Osteocyte (in vitro differentiated cells): Measurements from ENCODE around the gene SLC22A17. TPM values are rescaled to one million over a fixed set of nuclear protein-coding genes. Genes with fewer than 3 reads are reported as not detected.

ENCODE experiments used
- DNase-seq: peaks from one replicate; pipeline ENCODE4 v3.0.0; 2021; ENCODE audit warnings: mixed read lengths; ENCODE audit not compliant: unreplicated experiment; ENCODE audit errors: extremely low spot score
- H3K27ac Mint-ChIP-seq: one replicate; pipeline ENCODE4 v1.8.0; 2021; ENCODE audit warnings: mild to moderate bottlenecking, mixed read lengths; ENCODE audit not compliant: unreplicated experiment
- H3K27me3 Mint-ChIP-seq: one replicate; pipeline ENCODE4 v1.8.0; 2021; ENCODE audit warnings: mixed read lengths; ENCODE audit not compliant: unreplicated experiment
- H3K36me3 Mint-ChIP-seq: one replicate; pipeline ENCODE4 v1.8.0; 2021; ENCODE audit warnings: mixed read lengths; ENCODE audit not compliant: unreplicated experiment
- H3K4me1 Mint-ChIP-seq: one replicate; pipeline ENCODE4 v1.8.0; 2021; ENCODE audit warnings: mixed read lengths; ENCODE audit not compliant: unreplicated experiment
- H3K4me3 Mint-ChIP-seq: one replicate; pipeline ENCODE4 v1.8.0; 2021; ENCODE audit warnings: mild to moderate bottlenecking, moderate library complexity, mixed read lengths; ENCODE audit not compliant: unreplicated experiment
- H3K9me3 Mint-ChIP-seq: one replicate; pipeline ENCODE4 v1.8.0; 2021; ENCODE audit warnings: mixed read lengths; ENCODE audit not compliant: unreplicated experiment
- CTCF ChIP-seq: fragments of 200-600 bp; sonication (generic); IDR thresholded peaks from 2 replicates; pipeline ENCODE4 v1.5.0; 2021; ENCODE audit warnings: antibody characterized with exemption, mild to moderate bottlenecking, moderate library complexity
- total RNA-seq: library from RNA; stranded (reverse); gene quantifications from 2 replicates; pipeline ENCODE4 v1.2.1, GENCODE V29; 2021

The SLC22A17 gene
- total RNA-seq, 1 donor from 2014 or later, result 42.7 TPM

- no peak for TF ChIP-seq CTCF
- Mint-ChIP-seq H3K4me1 (peaks cover 43% of the 10 kb centered on the region), H3K27me3 (no peaks in the 10 kb centered on the region), H3K36me3 (peaks cover 12% of the 10 kb centered on the region), H3K27ac (peak within 1 kb of the TSS; percentile 95), H3K4me3 (peak within 1 kb of the TSS; percentile 98), H3K9me3 (no peaks in the 10 kb centered on the region)
- DNase-seq, result peak; percentile 94
Measured at GRCh38 chr14:23306412-23307145, 46.1 kb downstream of the SLC22A17 start, which contains the start of gene BCL2L2. BCL2L2 (plus strand) TSS chr14:23306833; CDS start chr14:23307768, 935 bp downstream.

DNA sequence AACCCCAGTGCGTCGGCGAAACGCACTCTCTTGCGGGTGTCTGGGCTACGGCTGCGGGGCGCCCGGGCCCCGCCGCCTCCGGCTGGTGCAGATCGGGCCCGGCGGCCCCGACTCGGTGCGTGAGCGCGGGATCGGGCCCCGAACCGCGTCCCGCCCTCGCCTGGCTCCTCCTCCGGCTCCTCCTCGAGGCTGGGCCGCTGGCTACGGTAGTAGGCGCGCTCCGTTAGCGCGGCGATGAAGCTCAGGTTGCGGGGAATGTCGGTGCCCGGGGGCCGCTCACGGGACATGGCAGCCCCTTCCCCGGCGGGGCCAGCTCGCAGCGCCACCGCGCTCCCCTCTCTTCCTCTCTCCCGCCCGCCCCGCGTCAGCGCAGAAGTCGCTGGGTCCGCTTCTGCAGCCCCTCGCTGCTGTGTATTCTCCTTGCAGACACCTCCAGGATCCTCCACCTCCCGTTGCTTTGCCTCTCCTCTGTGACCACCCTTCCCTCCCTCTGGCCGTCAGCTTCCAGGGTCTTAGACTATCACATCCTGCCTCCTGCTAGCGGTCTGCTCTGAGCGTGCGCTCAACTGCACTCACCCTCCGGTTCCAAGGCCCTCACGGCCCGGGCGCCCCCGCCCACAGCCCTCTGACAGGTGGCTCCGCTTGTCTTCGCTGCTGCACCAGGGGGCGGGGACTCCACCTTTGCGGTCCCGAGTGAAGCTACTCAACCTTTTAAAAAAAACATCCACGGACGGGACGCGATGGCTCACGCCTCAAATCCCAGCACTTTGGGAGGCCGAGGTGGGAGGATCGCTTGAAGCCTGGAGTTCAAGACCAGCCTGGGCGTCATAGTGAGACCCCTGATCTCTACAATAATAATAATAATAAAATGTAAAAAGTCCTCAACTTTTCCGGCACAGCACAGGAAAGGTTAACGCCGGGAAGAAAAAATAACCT, 50.1 kb downstream of the SLC22A17 start, which contains the start of gene PPP1R3E:
PPP1R3E (minus strand) TSS at position 570 of the 936 bp plus-strand sequence; CDS start at position 287, 283 bp downstream.
- H3K4me3 Mint-ChIP-seq, result peak within 1 kb of the TSS; percentile 94
- no peak for TF ChIP-seq CTCF
- no peaks in the 10 kb centered on the region for H3K27me3 Mint-ChIP-seq
- H3K4me1 Mint-ChIP-seq, result peaks cover 36% of the 10 kb centered on the region
- no peaks in the 10 kb centered on the region for H3K36me3 Mint-ChIP-seq
- no peaks in the 10 kb centered on the region for H3K9me3 Mint-ChIP-seq
- DNase-seq, result no peak
- peak within 1 kb of the TSS; percentile 98 for H3K27ac Mint-ChIP-seq

- no peak for TF ChIP-seq CTCF
- Mint-ChIP-seq H3K4me3 (peak overlapping the region; percentile 94), H3K36me3 (no peaks in the 10 kb centered on the region), H3K27me3 (no peaks in the 10 kb centered on the region), H3K4me1 (peaks cover 30% of the 10 kb centered on the region), H3K27ac (peak overlapping the region; percentile 88), H3K9me3 (no peaks in the 10 kb centered on the region)
- DNase-seq, result no peak
Measured at GRCh38 chr14:23301969-23302289, 50.8 kb downstream of the SLC22A17 start.

- Mint-ChIP-seq H3K27ac (peak overlapping the region; percentile 100), H3K4me1 (peaks cover 30% of the 10 kb centered on the region), H3K4me3 (peak overlapping the region; percentile 94), H3K27me3 (no peaks in the 10 kb centered on the region), H3K36me3 (no peaks in the 10 kb centered on the region), H3K9me3 (no peaks in the 10 kb centered on the region)
- peak; percentile 93 for TF ChIP-seq CTCF
- peak; percentile 100 for DNase-seq
Measured at GRCh38 chr14:23301288-23301968, 51.3 kb downstream of the SLC22A17 start.
